SK-N-SH treated with all-trans-retinoic acid at 6 μM for 48 hours (cell line): ENCODE data around the gene GRAMD4.

Experiments used
- ATAC-seq: fragments of 200-7000 bp; cut with Tn5 transposase; 3 replicates; pipeline ENCODE4 v1.9.1; 2020; ENCODE audit warnings: mild to moderate bottlenecking, moderate library complexity
- ARNTL ChIP-seq: fragments of 450-650 bp; formaldehyde crosslinking; IDR thresholded peaks from 2 replicates; pipeline ENCODE4 v1.5.0; 2020; ENCODE audit warnings: low read depth, mild to moderate bottlenecking, moderate library complexity, borderline replicate concordance
- CREB5 ChIP-seq: fragments of 250-450 bp; sonication (Bioruptor Pico); IDR thresholded peaks from 2 replicates; pipeline ENCODE4 v1.5.1; 2020; ENCODE audit warnings: low read depth, mild to moderate bottlenecking, moderate library complexity
- CSDC2 ChIP-seq: fragments of 250-450 bp; sonication (Bioruptor Pico); IDR thresholded peaks from 2 replicates; pipeline ENCODE4 v1.5.0; 2020; ENCODE audit warnings: mild to moderate bottlenecking, moderate library complexity
- CSRNP3 ChIP-seq: fragments of 250-450 bp; sonication (Bioruptor Pico); IDR thresholded peaks from 2 replicates; pipeline ENCODE4 v1.5.1; 2021; ENCODE audit warnings: mild to moderate bottlenecking, moderate library complexity
- ESRRG ChIP-seq: fragments of 250-450 bp; sonication (Bioruptor Pico); IDR thresholded peaks from 2 replicates; pipeline ENCODE4 v1.6.1; 2021; ENCODE audit warnings: mild to moderate bottlenecking
- GLIS3 ChIP-seq: fragments of 250-450 bp; sonication (Bioruptor Pico); IDR thresholded peaks from 2 replicates; pipeline ENCODE4 v1.5.0; 2020; ENCODE audit warnings: mild to moderate bottlenecking, moderate library complexity
- ISL1 ChIP-seq: fragments of 250-450 bp; sonication (Bioruptor Pico); IDR thresholded peaks from 2 replicates; pipeline ENCODE4 v2.1.2; 2022; ENCODE audit warnings: mild to moderate bottlenecking, moderate library complexity
- OSR1 ChIP-seq: fragments of 250-450 bp; sonication (Bioruptor Pico); IDR thresholded peaks from 2 replicates; pipeline ENCODE4 v1.8.0; 2022; ENCODE audit warnings: moderate library complexity, mild to moderate bottlenecking, inconsistent platforms
- PATZ1 ChIP-seq: fragments of 250-450 bp; sonication (Bioruptor Pico); IDR thresholded peaks from 2 replicates; pipeline ENCODE4 v1.8.0; 2020; ENCODE audit warnings: mild to moderate bottlenecking, moderate library complexity, borderline replicate concordance
- POU6F1 ChIP-seq: fragments of 250-450 bp; sonication (Bioruptor Pico); IDR thresholded peaks from 2 replicates; pipeline ENCODE4 v1.8.0; 2021; ENCODE audit warnings: low read depth, mild to moderate bottlenecking, moderate library complexity, borderline replicate concordance
- PPARA ChIP-seq: fragments of 250-450 bp; sonication (Bioruptor Pico); IDR thresholded peaks from 2 replicates; pipeline ENCODE4 v1.5.0; 2020; ENCODE audit warnings: mild to moderate bottlenecking, borderline replicate concordance
- RARB ChIP-seq: fragments of 250-450 bp; sonication (Bioruptor Pico); IDR thresholded peaks from 2 replicates; pipeline ENCODE4 v1.8.0; 2021; ENCODE audit warnings: mild to moderate bottlenecking, moderate library complexity
- TCF4 ChIP-seq: fragments of 250-450 bp; sonication (Bioruptor Pico); IDR thresholded peaks from 2 replicates; pipeline ENCODE4 v1.8.0; 2021; ENCODE audit warnings: mild to moderate bottlenecking, moderate library complexity, borderline replicate concordance
- TOX ChIP-seq: fragments of 250-450 bp; sonication (Bioruptor Pico); IDR thresholded peaks from 2 replicates; pipeline ENCODE4 v1.8.0; 2021; ENCODE audit warnings: mild to moderate bottlenecking, moderate library complexity, borderline replicate concordance
- TSHZ2 ChIP-seq: fragments of 250-450 bp; sonication (Bioruptor Pico); IDR thresholded peaks from 2 replicates; pipeline ENCODE4 v1.5.0; 2020; ENCODE audit warnings: mild to moderate bottlenecking, moderate library complexity
- ZC3H10 ChIP-seq: fragments of 250-450 bp; sonication (Bioruptor Pico); IDR thresholded peaks from 2 replicates; pipeline ENCODE4 v1.5.1; 2021; ENCODE audit warnings: mild to moderate bottlenecking, moderate library complexity
- ZFP3 ChIP-seq: fragments of 250-450 bp; sonication (Bioruptor Pico); IDR thresholded peaks from 2 replicates; pipeline ENCODE4 v1.5.0; 2020; ENCODE audit warnings: mild to moderate bottlenecking, moderate library complexity
- ZFP30 ChIP-seq: fragments of 450-650 bp; formaldehyde crosslinking; IDR thresholded peaks from 2 replicates; pipeline ENCODE4 v1.5.0; 2022; ENCODE audit warnings: mild to moderate bottlenecking, moderate library complexity
- ZNF565 ChIP-seq: fragments of 450-650 bp; formaldehyde crosslinking; conservative IDR thresholded peaks from 2 replicates; pipeline ENCODE4 v1.5.0; 2020; ENCODE audit warnings: low read depth, mild to moderate bottlenecking, moderate library complexity
- ZNF70 ChIP-seq: fragments of 450-650 bp; formaldehyde crosslinking; IDR thresholded peaks from 2 replicates; pipeline ENCODE4 v1.5.0; 2020; ENCODE audit warnings: mild to moderate bottlenecking, moderate library complexity

Gene GRAMD4

GRCh38 chr22:46676479-46676878 lies 56.3 kb downstream of the GRAMD4 start:
- TF ChIP-seq ISL1 = no peak
- TF ChIP-seq ZFP30 (CRISPR knock-in tag) = no peak
- no peak for TF ChIP-seq PPARA
- TF ChIP-seq ZNF70 (CRISPR knock-in tag) = no peak
- TF ChIP-seq POU6F1 = no peak
- no peak for TF ChIP-seq CREB5 (CRISPR knock-in tag)
- TF ChIP-seq CSRNP3 (CRISPR knock-in tag) = no peak
- TF ChIP-seq PATZ1 (CRISPR knock-in tag) = no peak
- no peak for ATAC-seq

- TF ChIP-seq ZFP30 (CRISPR knock-in tag) (no peak), CREB5 (CRISPR knock-in tag) (no peak), OSR1 (CRISPR knock-in tag) (no peak)
- no peak for ATAC-seq
Measured at GRCh38 chr22:46676881-46677280, 56.7 kb downstream of the GRAMD4 start.

- no peak for ATAC-seq
Measured at GRCh38 chr22:46677323-46678002, 57.3 kb downstream of the GRAMD4 start.

More at GRCh38 chr22:46677323-46678002, 57.3 kb downstream of the GRAMD4 start:
- no peak for TF ChIP-seq TCF4
- no peak for TF ChIP-seq ESRRG
- TF ChIP-seq CSDC2 (CRISPR knock-in tag) = no peak
- TF ChIP-seq PATZ1 (CRISPR knock-in tag) = no peak
- no peak for TF ChIP-seq TSHZ2 (CRISPR knock-in tag)
- no peak for TF ChIP-seq TOX (CRISPR knock-in tag)
- no peak for TF ChIP-seq ISL1
- TF ChIP-seq ZNF565 (CRISPR knock-in tag) = no peak
- TF ChIP-seq ZNF70 (CRISPR knock-in tag) = no peak
- TF ChIP-seq GLIS3 (CRISPR knock-in tag) = no peak
- TF ChIP-seq OSR1 (CRISPR knock-in tag) = no peak
- TF ChIP-seq CSRNP3 (CRISPR knock-in tag) = no peak
- no peak for TF ChIP-seq CREB5 (CRISPR knock-in tag)
- TF ChIP-seq RARB (CRISPR knock-in tag) = no peak
- TF ChIP-seq ARNTL (CRISPR knock-in tag) = no peak
- no peak for TF ChIP-seq ZC3H10
- TF ChIP-seq ZFP3 (CRISPR knock-in tag) = no peak
- no peak for TF ChIP-seq ZFP30 (CRISPR knock-in tag)
- TF ChIP-seq, all 23 proteins: peak for 0
